Tibial artery (tissue), 4 donors: ENCODE data around the gene CNGB1.

ENCODE experiments used
- DNase-seq, 2 donors: peaks; one replicate each; pipeline ENCODE4 v3.0.0-alpha.2; 2019
- H3K27ac ChIP-seq, 2 donors: fragments of 200-600 bp; sonication (generic) in 1 of 2; 1 replicate in 1 of 2; 2 replicates in 1 of 2; pipeline ENCODE4 v1.5.1; 2018 to 2019; ENCODE audit warnings: mild to moderate bottlenecking in 1 of 2
- H3K27me3 ChIP-seq, 2 donors: fragments of 200-600 bp; sonication (generic) in 1 of 2; one replicate each; pipeline versions ENCODE4 v1.5.1 to v1.6.0; 2016 to 2019
- H3K36me3 ChIP-seq, 3 donors: fragments of 200-600 bp; sonication (generic) in 2 of 3; one replicate each; pipeline ENCODE4 v1.5.1; 2016 to 2019; ENCODE audit warnings: mild to moderate bottlenecking in 2 of 3
- H3K4me1 ChIP-seq, 4 donors: fragments of 200-600 bp; sonication (generic) in 2 of 4; 1 replicate in 3 of 4; 2 replicates in 1 of 4; pipeline ENCODE4 v1.5.1; 2016 to 2019
- H3K4me3 ChIP-seq, 2 donors: fragments of 200-600 bp; sonication (generic) in 1 of 2; 1 replicate in 1 of 2; 2 replicates in 1 of 2; pipeline ENCODE4 v1.5.1; 2018 to 2019; ENCODE audit warnings: mild to moderate bottlenecking in 2 of 2
- H3K9me3 ChIP-seq, 3 donors: fragments of 200-600 bp; sonication (generic) in 1 of 3; one replicate each; pipeline ENCODE4 v1.5.1; 2016 to 2019
- intact Hi-C: fragments of 100-400 bp; cut with DNase I; formaldehyde crosslinking; loops from one replicate; pipeline ENCODE4 v1.15.0; 2023; ENCODE audit warnings: low total_unique reads
- TF ChIP-seq, protein P1 (sequence below), 2 experiments: fragments of 200-600 bp in 1 of 2; fragments of 450-650 bp in 1 of 2; IDR thresholded peaks; one replicate each; pipeline ENCODE4 v1.5.1; 2017 to 2019; ENCODE audit warnings: antibody characterized with exemption in 2 of 2, mild to moderate bottlenecking in 1 of 2, moderate library complexity in 1 of 2

The CNGB1 gene

DNA sequence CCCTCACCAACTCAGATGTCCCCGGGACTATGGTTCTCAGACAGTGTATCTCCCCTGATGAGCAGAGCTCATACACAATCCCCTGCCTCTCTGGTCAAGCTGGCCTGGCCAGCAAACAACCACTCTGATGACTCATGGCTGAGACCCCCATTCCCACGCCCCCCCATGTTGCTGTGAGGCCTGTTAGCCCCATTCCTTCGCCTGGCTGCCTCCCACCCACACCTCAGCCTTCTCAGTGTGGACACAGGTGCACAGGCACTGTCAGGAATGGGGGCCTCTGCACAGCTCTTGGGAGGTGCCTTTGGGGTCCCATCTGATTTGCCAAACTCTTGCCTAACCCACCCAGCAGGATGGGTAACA is 80.2 kb downstream of the CNGB1 start:
- intact Hi-C loops: no loop called here
- no peak overlapping the region for H3K27ac ChIP-seq

DNA sequence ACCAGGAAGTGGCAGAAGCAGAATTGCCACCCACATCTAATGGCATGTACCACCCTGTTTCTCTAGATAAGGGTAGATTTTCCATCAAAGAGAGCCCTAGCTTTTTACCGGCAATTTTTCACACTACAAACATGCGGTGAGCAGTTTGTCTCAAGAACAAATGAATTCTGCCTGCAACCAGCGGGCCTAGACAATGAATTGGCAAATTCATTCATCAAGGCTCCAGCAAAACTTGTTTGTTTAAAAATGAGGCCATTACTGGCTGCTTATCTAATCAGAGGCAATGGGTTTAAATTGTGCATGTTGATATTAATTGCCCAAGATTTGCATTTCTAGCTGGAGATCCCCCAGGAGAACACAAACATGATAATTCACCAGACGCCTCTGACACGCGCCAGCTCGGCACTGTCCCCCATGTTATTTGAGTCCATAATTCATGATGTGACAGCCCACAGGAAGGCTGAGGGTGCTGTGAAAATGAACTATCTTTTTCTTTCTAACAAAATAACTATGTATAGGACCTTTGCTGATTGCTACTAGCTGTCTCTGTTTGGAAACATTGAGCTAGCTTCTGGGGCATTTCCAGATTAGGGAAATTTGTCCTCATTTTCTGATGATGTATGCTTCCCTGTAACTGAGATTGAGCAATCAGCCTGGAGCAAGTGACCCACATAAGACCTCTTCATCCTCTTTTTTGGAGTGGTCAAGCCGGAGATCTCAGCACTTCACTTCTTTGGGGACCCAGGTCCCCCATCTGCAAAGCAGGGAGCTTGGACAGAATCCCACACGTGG is 80.8 kb downstream of the CNGB1 start:
- TF ChIP-seq, protein P1, sequence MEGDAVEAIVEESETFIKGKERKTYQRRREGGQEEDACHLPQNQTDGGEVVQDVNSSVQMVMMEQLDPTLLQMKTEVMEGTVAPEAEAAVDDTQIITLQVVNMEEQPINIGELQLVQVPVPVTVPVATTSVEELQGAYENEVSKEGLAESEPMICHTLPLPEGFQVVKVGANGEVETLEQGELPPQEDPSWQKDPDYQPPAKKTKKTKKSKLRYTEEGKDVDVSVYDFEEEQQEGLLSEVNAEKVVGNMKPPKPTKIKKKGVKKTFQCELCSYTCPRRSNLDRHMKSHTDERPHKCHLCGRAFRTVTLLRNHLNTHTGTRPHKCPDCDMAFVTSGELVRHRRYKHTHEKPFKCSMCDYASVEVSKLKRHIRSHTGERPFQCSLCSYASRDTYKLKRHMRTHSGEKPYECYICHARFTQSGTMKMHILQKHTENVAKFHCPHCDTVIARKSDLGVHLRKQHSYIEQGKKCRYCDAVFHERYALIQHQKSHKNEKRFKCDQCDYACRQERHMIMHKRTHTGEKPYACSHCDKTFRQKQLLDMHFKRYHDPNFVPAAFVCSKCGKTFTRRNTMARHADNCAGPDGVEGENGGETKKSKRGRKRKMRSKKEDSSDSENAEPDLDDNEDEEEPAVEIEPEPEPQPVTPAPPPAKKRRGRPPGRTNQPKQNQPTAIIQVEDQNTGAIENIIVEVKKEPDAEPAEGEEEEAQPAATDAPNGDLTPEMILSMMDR (IDR thresholded peaks at IDR 0.05): no peak
- Histone ChIP-seq H3K27me3 (peaks cover 0 to 44% of the 10 kb centered on the region in 2 donors), H3K27ac (no peak overlapping the region), H3K9me3 (no peaks in the 10 kb centered on the region), H3K4me1 (no peaks in the 10 kb centered on the region), H3K4me3 (no peak overlapping the region), H3K36me3 (no peaks in the 10 kb centered on the region)
- intact Hi-C loops: no loop called here
- peak in 1 of 2 donors; percentile 55 for DNase-seq

More for the DNA sequence above, 80.2 kb downstream of the CNGB1 start:
- DNase-seq: no peak
- Histone ChIP-seq H3K4me1 (no peaks in the 10 kb centered on the region), H3K9me3 (no peaks in the 10 kb centered on the region), H3K27me3 (peaks cover 0 to 44% of the 10 kb centered on the region in 2 donors), H3K4me3 (no peak overlapping the region), H3K36me3 (no peaks in the 10 kb centered on the region)
- TF ChIP-seq, protein P1 (IDR thresholded peaks at IDR 0.05): no peak

DNA sequence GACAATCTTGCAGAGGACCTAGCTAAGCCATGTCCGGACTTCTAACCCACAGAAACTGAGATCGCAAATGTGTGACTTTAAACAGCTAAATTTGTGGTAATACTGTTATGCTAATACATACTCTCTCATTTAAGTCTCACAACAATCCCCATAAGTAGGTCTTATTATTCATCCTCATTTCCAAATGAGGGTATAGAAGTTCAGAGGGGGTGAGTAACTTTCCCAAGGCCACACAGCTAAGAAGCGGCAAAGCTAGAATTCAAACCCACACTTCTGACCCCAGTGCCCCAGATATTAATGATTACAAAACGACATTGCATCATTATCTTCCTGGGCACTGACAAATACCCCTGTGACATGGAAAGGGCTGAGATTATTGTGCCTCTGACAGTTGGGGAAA is 81.4 kb downstream of the CNGB1 start:
- Histone ChIP-seq H3K9me3 (no peaks in the 10 kb centered on the region), H3K27ac (no peak overlapping the region), H3K27me3 (peaks cover 0 to 49% of the 10 kb centered on the region in 2 donors), H3K36me3 (no peaks in the 10 kb centered on the region), H3K4me1 (no peaks in the 10 kb centered on the region), H3K4me3 (no peak overlapping the region)
- TF ChIP-seq, protein P1 (IDR thresholded peaks at IDR 0.05): no peak
- intact Hi-C loops: no loop called here
- DNase-seq: no peak

DNA sequence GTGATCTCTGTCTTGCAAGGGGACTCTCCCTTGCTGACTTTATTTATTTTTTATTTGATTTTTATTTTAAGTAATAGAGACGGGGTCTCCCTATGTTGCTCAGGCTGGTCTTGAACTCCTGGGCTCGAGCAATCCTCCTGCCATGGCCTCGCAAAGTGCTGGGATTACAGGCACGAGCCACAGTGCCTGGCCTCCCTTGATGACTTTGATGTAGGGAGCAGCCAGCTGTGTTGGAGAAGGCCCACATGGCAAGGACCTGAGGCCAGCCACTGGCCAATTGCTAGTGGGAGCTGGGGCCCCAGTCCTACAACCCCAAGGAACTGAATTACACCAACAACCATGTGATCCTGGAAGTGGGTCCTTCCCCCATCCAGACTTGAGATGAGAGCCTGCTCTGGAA is 81.8 kb downstream of the CNGB1 start:
- H3K4me3 ChIP-seq: no peak overlapping the region
- DNase-seq: no peak
- H3K27ac ChIP-seq: no peak overlapping the region
- H3K27me3 ChIP-seq: peaks cover 0 to 53% of the 10 kb centered on the region in 2 donors
- H3K36me3 ChIP-seq: no peaks in the 10 kb centered on the region
- H3K9me3 ChIP-seq: no peaks in the 10 kb centered on the region
- TF ChIP-seq, protein P1 (IDR thresholded peaks at IDR 0.05): no peak
- peaks cover 0 to 3% (median under 1%) of the 10 kb centered on the region in 4 donors for H3K4me1 ChIP-seq
- intact Hi-C loops: no loop called here

DNA sequence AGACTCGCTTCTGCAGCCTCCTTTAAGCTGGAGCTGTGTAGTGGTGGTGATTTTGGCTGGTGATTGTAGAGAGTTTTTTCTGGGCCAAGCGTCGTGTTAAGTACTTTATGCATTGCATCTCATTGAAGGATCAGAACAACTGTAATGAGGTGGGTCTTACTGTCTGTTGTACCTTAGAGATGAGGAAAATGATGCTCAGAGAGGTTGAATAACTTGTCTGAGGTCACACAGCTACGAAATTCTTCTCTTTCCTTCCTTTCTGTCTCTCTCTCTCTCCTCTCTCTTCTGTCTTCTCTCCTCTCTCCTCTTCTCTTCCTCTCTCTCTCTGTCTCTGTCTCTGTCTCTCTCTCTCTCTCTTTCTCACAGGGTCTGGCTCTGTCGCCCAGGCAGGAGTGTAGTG is 82.8 kb downstream of the CNGB1 start:
- DNase-seq: no peak
- Histone ChIP-seq H3K27ac (no peak overlapping the region), H3K9me3 (no peaks in the 10 kb centered on the region), H3K4me3 (no peak overlapping the region), H3K4me1 (peaks cover 0 to 7% (median 2%) of the 10 kb centered on the region in 4 donors), H3K36me3 (no peaks in the 10 kb centered on the region), H3K27me3 (peaks cover 0 to 63% of the 10 kb centered on the region in 2 donors)
- intact Hi-C loops: no loop called here
- TF ChIP-seq, protein P1 (IDR thresholded peaks at IDR 0.05): no peak
